Cardiac septum (tissue), 1 donor: ENCODE data around the gene ITPR1. TPM values are rescaled to one million over a fixed set of nuclear protein-coding genes. Genes with fewer than 3 reads are reported as not detected.

Experiments used
- DNase-seq: peaks from one replicate; pipeline ENCODE4 v3.0.0-alpha.2; 2020; ENCODE audit warnings: low spot score
- intact Hi-C: fragments of 100-400 bp; cut with DNase I; formaldehyde crosslinking; loops from one replicate; pipeline ENCODE4 v1.14.0; 2022
- total RNA-seq: library from RNA; stranded (reverse); fragmentation: NEBNext Ultra II Directional; extraction: Animal tissue kit (Norgen Biotek cat#: 25700); gene quantifications from one replicate; pipeline ENCODE4 v1.2.1, GENCODE V29; 2021
- donor health status: DM: no; HTN: no; CAD: no.

ITPR1 gene
- total RNA-seq, 1 donor from 2014 or later: 19.5 TPM

DNA sequence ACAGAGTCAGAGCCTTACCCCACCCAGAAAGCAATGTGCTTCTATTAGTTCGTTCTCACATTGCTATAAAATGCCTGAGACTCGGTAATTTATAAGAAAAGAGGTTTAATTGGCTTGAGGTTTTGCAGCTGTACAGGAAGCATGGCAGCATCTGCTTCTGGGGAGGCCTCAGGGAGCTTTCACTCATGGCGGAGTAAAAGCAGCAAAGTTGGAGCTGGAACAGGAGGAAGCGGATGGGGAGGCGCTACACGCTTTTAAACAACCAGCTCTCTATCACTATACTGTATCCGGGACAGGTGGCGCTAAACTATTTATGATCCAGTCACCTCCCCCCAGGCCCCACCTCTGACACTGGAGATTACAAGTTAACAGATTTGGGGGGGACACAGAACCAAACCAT lies 309.8 kb downstream of the ITPR1 start:
- intact Hi-C loops: no loop called here
- DNase-seq: no peak

DNA sequence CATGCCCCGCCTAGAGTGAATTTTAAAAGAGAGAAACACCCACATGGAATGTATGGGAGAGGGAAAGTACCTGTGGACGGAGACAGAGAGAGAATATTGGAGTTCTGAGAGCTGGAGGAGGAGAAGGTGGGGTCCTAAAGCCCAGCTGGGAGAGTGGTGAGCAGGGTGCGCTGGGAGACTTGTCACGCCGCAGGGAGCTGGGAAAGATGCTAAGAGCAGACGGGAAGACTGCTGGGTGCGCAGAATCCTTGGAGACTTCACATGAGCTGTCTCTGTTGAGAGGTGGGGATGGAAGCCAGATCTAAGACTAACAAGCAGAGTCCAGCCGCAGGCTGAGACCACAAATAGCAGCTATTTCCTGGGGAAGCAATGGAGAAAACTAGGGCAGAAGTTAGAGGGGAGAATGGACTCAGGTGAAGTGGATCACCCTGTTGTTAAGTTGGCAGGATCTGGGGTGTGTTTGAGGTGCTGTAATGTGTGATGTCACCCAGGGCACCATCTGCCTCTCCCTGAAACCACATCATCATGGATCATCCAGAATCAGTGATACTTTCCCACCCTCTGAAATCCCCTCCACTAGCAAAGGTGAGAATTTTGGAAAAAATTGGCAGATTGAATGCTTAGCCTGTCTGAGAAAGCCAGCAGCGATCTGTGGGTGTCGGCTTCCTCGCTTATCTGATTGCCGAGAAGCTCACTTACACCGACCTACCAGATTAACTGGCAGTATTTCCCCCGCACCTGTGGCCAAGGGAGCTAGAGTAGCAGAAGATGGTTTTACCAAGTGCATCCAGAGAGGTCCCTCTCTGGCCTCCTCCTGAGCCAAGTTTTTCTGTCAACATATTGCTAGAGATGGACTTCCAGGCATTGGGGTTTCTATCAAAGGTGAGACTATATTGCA lies 311.3 kb downstream of the ITPR1 start:
- DNase-seq: no peak
- intact Hi-C loops: no loop called here

DNA sequence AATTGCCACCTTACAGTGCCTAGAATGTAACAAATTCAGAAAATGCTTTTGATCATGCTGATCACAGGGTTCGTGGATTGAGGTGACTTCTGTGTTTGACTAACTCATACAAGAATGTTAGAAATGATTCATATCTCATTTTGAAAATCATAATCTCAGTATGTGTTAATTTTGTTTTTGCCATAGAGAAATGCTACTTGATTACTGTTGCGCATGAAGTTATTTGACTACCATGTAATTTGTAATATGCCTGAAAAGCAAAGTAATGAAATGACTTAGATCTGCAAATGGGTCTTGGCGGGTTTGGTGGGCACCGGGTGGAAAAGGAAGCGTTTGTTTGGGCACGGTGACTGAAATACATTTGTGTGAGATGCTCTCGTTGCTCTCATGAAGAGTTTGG lies 312.5 kb downstream of the ITPR1 start:
- intact Hi-C loops: no loop called here

DNA sequence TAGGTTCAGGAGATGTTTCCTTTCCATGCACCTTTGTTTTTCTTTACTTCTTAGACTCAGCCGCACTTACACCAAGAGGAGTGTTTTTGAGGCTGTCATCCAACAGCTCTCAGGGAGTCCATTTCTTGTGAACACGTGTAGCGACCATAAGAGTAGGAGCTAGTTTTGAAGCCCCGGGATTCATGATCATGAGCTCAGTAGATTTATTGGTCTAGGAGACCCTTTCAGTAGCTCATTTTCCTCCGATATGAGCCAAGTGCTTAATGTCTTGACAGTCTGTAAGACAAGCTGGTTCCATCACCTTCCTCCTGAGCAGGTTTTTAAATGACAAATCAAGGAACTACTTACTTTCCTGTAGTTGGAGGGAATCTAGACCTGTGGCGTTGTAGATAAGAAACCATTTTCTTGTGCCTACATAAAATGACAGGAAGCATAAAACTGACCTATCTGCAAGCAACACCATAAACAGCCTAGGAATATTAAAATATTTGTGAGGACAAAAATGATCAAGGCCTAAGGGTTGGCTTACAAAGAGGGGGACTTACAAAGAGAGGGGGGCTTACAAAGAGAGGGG lies 313.5 kb downstream of the ITPR1 start:
- intact Hi-C loops: no loop called here
- no peak for DNase-seq

More for the DNA sequence above, 312.5 kb downstream of the ITPR1 start:
- no peak for DNase-seq

DNA sequence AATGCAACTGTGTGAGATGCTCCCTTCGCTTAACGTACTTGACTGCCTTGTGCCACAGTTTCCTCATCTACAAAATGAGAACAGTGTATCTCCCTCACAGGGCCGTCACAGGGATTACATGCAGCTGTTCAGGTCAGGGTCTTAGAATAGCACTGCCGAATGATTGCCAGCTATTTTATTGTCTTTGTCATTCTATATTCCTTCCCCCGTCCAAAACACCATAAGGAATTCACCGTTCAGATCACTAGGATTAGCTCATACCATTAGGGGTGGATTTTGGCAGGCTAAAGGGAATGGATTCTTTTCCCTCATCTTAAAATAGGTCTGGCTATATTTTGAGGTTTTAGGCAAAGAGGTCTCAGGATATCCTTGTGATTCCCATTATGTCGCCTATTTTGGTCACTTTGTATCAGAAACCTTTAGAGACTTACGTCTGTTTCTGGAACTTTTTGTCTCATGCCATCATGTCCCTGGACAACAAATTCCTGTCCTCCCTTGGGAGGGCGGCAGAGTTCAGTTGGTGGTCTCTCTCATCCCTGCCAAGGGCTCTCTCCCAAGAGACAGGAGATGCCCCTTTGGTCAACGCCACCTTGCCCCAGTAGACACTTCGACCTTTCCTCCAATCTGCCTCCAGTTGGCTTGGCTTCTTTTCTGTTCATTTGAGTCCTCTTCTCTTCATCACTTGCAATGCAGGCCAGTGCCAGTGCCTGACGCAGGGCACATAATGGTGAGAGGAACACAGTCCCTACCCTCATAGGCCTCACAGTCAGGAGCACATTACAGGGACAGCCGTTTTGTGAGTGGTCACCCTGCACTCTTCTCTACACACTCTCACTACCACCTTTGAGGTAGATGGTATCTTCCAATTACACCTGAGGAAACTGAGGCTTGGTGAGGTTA lies 314.5 kb downstream of the ITPR1 start:
- DNase-seq: no peak
- intact Hi-C loops: no loop called here

DNA sequence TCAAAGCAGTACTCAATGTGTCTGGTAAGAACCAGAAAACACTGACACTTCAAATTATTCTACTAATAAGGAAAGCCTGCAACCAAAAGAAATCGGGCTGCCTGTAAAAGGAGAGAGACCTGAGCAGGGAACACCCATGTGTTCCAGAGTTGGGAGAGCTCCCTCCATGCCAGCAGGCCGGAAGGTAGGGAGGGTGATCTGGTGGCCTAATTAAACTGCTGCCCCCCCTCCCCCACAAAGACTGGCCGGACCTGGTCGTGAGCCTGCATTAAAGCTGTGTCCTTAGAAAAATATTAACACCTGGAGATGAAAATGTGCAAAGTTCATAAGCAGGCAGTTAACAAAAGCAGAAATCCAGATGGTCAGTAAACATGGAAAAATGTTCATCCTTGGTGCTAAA lies 315.5 kb downstream of the ITPR1 start:
- no peak for DNase-seq
- intact Hi-C loops: no loop called here

DNA sequence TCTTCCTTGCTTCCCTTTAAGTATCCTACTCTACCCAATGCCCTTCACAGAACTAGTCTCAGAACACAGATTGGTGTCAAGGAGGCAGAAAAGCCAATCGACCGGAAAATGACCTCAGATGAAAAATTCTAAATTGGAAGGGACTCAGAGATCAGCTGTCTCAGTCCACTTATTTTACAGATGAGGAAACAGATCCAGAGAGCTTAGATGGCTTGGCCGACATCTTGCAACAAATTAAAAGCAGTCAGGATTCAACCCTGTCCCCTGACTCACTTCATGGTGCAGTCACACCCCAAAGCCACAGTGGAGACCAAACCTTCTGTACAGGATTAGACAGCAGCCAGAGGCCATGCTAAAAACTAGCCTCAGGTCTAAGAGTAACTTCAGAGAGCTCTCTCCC lies 316.8 kb downstream of the ITPR1 start:
- no peak for DNase-seq
- intact Hi-C loops: no loop called here

DNA sequence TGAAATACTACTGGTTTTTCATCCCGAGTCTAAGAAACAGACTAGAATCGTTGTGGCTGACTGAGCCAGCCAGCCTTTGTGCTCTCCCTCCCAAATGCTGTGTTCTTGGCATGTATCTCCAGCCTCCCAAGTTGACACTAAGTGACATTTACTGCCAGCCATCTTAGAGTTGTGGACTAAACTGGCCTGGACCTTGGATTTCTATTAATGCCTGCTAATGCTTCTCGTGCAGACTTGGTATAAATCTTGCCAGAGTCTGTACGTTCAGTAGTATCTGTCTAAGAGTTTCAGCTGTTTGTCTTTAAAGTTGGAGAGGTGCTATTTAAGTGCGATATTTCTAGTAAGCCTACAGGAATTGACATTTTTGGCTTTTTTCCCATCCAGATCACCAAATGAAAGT lies 319.4 kb downstream of the ITPR1 start:
- no peak for DNase-seq
- intact Hi-C loops: no loop called here

DNA sequence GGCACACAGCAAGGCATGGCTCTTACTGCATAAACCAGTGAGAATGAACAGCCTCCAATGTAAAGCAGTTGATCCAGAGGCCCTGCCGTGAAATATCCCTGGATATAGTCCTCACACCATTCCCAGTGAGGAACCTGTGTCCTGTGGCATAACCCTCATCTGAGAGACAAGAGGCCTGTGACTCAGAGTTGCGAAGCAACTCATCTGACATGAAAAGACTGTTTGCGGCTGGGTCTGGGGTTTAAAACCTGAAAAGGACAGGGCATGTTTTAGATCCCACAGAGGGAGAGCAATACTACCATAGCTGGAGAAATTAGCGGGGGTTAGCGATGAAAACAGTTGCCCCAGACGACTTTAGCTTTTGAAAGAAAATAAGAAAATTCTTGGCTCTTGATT lies 320.8 kb downstream of the ITPR1 start:
- intact Hi-C loops: no loop called here
- no peak for DNase-seq

DNA sequence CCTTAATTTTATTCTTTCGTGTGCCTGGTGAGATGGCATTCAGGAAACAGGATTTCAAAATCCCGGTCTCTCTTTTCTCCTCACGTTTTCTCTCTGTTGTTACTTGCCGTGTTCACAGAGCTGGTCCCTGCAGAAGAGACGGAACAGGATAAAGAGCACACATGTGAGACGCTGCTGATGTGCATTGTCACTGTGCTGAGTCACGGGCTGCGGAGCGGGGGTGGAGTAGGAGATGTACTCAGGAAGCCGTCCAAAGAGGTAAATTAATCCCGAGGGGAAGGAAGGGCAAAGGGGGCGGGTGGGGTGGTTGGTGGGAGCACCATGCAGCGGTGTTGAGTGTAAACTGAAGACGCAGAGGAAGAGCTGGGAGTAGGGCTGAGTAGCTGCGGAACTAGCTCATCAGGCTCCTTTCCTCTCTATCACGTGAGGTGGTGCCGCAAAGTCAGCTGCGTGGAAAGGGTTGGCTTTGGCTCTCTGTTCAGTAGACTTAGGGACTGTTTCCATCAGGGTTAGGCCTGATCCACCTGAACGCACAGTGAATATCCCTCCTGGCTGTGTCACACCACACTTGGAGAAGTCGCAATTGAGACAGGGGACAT lies 321.3 kb downstream of the ITPR1 start:
- intact Hi-C loops: no loop called here
- DNase-seq: peak; percentile 85

DNA sequence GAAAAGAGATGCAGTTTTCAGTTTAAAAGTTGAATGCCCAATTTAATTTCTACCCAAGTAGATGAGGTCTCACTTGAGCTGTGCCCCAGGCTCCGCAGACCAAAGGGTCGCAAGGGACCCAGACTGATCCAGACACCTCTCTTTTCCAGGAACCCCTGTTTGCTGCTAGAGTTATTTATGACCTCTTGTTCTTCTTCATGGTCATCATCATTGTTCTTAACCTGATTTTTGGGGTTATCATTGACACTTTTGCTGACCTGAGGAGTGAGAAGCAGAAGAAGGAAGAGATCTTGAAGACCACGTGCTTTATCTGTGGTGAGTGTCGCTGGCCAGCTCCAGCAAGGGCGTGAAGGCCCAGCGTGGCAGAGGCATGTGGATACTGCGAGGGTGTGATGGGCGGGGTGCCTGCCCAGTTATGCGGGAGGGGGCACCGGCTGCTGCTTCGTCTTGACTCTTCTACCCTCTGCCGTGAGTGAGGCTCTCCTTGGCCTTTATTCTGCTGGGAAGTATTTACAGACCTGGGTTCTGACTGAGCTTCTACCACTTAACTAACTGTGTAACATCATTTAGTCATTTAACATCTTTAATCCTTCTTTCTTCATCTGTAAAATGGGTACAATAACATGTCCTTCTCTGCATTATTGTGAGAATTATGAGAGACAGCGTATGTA lies 321.9 kb downstream of the ITPR1 start:
- intact Hi-C loops: no loop called here
- DNase-seq: no peak

DNA sequence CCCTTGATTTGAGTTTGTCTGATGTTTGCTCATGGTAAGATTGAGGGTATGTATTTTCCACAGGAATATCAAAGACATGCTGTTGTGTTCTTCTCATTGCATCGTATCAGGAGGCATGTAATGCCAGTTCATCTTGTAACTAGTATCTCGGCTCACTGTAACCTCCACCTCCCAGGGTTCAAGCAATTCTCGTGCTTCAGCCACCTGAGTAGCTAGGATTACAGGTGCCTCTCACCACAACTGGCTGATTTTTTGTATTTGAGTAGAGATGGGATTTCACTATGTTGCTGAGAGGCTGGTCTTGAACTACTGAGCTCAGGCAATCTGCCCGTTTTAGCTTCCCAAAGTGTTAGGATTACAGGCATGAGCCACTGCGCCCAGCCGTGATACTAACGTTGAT lies 323.2 kb downstream of the ITPR1 start:
- intact Hi-C loops: no loop called here

DNA sequence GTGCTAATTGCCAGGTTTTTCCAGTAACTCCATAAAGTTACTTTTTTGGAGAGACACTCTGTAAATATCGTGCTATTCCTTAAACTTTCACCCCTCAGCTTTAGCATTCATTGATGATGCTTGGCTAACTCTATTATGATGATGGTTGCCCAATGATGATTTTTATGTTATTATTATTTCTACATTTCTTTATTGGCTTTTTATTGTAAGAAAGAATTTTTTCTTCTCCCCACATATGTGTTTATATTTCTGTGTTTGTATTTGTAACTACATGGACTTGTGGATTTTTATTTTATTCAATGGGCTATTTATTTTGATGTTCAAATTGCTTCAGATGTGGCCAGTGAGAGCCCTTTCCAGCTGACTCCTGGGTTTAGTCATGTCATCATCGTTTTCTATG lies 323.6 kb downstream of the ITPR1 start:
- intact Hi-C loops: no loop called here
- no peak for DNase-seq

More for the DNA sequence above, 323.2 kb downstream of the ITPR1 start:
- no peak for DNase-seq

DNA sequence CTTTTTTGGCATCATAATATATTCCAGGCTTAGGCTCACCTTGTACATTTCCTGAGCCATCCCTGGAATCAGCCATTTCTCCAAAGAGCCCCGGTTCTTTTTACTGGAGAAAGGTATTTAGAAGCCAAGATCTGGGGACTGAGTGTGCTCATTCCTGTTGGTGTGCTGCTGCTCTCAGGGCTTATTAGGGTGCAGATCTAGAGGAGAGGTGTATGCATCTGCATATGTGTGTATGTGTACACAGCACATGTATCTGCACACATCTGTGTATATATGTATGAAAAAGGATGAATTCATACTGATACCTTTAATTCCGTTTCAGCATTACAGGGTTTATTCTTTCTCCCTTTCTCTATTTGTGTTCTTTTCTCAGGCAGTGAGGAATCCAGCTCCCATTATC lies 324.0 kb downstream of the ITPR1 start:
- intact Hi-C loops: no loop called here
- DNase-seq: no peak

DNA sequence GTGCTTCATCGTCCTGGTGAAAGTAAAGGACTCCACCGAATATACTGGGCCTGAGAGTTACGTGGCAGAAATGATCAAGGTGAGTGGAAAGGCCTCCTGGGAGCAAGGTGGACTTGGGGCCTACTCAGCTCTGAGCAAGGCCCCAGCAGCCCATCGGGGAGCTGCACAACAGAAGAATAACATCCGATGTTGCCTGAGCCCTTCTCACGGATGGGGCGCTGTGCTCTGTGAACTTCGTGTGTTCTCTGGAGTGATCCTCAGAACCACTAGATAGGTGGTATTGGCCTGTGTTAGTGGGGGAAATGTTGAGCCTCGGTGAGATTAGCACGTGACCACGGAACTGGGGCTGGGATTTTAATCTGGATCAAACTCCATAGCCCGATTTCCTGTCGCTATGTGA lies 325.0 kb downstream of the ITPR1 start:
- no peak for DNase-seq
- intact Hi-C loops: no loop called here

DNA sequence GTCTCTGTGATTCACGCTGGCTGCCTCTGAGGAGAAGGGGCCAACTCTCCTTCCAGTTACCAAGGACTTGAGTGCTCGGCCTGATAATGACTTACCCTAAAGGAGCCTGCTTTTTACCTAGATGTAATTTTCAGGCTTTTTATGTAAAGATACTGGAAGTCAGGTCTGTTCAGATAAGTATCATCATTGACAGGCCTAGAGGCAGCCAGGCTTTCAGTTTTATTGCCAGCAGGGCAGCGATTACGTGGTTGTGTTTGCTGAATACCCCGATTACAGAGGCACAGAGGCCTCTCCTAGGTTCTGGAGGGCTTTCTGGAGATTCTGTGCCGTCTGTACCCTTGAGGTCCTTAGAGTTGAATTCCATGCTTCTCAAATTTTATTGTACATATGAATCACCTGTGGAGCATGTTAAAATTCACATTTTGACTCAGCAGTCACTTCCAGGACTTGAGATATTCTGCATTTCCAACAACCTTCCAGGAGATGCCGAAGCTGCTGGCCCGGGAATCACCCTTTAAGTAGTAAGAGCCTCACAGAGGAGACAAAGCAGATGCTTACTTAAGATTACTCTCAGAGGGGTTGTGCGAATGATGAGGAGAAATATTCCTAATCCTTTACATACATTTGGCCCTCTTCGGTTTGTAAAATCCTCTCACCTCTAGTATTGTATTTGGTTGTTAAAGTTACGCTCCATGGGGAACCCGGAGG lies 326.0 kb downstream of the ITPR1 start:
- DNase-seq: no peak
- intact Hi-C loops: no loop called here

DNA sequence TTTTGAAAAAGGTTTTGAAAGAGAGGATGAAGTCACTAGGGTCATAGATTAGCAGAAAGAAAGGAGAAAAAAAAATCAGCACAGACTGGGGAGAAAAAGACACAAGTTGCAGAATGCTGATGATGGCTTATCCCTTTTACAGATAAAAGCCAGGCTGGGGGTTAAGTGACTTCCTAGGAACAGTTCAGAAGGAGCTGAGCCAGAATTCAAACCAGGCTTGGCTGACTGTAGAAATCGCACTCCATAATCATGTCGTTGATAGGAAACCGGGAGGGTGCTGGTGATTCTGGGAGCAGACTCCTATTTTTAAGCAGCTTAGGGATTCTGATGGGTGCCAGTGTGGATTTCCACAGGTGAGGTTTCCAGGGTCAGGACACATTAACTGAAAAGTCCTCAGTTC lies 326.6 kb downstream of the ITPR1 start:
- no peak for DNase-seq
- intact Hi-C loops: no loop called here

DNA sequence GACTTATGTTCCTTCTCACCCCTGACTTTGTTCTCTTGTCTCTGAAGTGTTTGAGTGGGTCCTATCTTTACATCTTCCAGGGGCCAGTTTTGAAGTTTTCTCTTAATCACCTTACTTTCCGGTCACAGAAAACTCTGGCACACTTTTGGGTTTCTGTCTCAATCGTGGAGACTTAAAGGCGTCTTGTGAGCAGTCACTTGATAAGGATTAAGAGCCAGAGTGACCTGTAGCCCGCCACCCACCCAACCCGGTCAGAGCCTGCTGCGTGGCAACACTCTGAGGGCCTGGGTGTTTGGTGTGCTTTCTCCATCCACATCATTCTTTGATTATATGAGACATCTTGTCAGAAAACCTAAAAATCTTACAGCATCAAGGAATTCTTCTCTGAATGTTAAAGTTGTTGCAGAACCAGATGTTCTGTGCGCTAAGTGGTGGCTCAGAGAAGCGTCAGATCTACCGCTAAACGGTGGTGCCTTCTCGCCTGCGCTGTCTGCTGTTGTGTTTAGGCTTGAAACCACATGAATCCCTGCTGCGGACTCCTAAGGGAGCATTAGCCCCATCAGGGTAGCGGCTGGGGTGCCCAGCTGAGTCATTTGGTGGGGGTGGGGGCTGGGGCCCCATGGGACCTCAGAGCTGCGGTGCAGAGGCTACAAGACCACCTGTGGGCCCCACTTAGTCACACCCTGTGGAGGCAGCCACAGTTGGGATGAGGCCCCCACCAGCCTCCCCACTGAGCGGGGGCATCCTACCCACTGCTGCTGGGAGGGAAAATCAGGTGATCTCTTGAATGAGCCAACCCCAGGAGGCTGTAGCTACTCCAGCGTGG lies 327.4 kb downstream of the ITPR1 start:
- intact Hi-C loops: no loop called here
- DNase-seq: no peak
